HG03342 (cell line): ENCODE data around the gene DGKD.

Experiments used
- ATAC-seq: cut with Tn5 transposase; IDR thresholded peaks from one replicate; pipeline ENCODE4 v1.9.1; 2021; ENCODE audit warnings: mild to moderate bottlenecking, moderate library complexity; ENCODE audit not compliant: unreplicated experiment

The DGKD gene

DNA sequence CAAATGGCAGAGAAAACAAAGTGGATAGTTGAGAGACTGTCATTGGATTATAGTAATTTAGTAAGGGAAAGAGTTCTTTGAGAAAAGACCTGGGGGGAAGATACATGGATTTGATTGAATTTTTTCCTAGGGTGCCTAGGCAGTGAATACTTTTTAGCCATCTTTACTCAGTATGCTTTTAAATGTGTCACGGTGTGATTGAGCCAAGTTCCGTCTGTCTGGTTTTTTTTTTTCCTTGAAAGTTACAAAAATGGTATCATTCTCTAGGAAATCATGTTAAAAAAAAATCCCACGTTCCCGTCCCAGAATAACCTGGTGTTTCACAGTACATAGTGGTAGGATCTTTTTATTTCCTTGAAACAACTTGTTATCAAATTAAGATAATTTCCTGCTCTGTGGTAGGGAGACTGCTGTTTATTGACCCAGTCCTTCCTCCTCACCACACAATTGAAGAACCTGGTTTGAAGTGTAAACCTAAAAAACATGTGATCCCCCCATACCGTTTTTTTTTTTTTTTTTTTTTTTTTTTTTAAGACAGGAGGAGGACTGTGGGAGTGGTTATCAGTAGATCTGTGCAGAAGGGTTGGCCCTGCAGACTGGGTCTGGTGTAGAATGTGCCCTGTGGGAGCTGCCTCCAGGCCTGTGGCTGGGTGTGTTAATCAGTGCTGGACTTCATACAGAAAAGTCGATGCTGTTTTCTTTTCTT, 55.1 kb downstream of the DGKD start:
- ATAC-seq, result no peak

- ATAC-seq, result no peak
Measured at GRCh38 chr2:233410196-233410760, 56.0 kb downstream of the DGKD start.

- no peak for ATAC-seq
Measured at GRCh38 chr2:233411162-233411561, 56.9 kb downstream of the DGKD start.

GRCh38 chr2:233412405-233412804, 58.1 kb downstream of the DGKD start:
- ATAC-seq, result no peak

GRCh38 chr2:233413046-233413445, 58.8 kb downstream of the DGKD start:
- no peak for ATAC-seq

- no peak for ATAC-seq
Measured at GRCh38 chr2:233413559-233414272, 59.4 kb downstream of the DGKD start.

- ATAC-seq, result no peak
Measured at GRCh38 chr2:233414273-233414654, 60.0 kb downstream of the DGKD start.

DNA sequence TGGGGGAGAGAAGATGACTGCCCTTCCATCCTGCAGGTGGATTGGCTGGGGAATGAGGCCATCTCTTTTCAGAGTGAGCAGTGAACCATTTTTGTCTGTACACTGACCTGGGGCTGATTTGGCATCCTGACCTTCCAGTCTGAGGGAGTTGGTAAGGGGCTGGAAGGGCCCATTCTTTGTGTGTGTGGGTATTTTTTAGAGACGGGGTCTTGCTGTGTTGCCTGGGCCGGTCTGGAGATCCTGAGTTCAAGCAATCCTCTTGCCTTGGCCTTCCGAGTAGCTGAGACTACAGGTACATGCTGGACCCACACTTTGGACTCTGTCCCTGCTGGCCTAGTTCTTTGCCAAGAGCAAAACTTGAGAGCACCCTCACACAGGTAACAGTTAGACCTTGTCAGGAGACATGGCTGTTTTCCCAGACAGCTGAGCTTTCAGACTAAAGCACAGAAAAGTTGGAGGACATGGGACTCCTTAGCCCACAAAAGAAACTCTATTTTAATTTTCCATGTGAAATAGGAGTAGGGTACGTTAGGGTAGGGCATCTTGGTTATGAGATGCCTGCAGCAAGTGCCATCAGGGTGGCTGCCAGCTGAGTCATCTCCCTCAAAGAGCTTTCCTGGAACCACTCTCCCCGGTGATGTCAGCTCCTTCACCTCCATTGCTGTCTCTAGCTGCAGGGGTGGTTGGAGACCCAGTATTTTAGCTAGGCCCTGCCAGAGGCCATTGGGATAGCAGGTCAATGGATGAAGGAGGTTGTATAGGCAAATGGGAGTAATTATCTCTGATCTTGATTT, 60.7 kb downstream of the DGKD start:
- no peak for ATAC-seq

- no peak for ATAC-seq
Measured at GRCh38 chr2:233416199-233416598, 61.9 kb downstream of the DGKD start.

- no peak for ATAC-seq
Measured at GRCh38 chr2:233416706-233417105, 62.4 kb downstream of the DGKD start.

- ATAC-seq, result no peak
Measured at GRCh38 chr2:233417282-233417681, 63.0 kb downstream of the DGKD start.

DNA sequence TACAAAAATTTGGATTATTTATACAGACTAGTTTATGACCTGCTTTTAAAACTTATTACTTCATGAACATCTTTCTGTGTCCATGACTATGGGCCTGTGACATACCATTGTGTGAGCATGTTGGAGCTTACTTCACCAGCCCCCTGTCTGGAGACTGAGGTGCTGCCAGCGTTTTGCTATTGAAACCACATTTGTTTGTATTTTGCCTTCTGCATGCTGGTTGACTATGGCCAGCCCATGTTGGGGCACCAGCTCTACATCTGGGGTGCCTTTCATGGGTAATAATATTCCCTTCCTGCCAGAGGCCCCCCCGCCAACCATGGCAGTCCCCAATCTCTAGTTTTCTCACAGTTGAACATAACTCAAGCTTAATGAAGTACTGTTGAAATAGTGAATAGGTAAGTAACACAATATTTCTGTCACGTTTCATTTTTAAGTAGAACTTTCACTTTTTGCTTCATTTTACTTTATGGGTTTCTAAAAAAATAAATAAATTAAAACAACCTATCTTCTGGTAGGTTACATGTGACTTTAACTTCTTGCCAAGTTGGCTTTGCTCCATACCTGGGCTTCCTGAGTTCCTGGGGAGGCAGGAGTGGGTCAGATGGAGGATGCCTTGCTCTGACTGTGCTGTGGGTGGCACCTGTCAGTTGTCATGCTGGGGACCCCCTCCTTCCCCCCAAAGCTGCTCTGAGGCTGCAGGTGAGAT, 63.9 kb downstream of the DGKD start:
- no peak for ATAC-seq

- peak; percentile 37 for ATAC-seq
Measured at GRCh38 chr2:233418761-233419546, 64.7 kb downstream of the DGKD start.

GRCh38 chr2:233419602-233420391, 65.5 kb downstream of the DGKD start:
- ATAC-seq, result no peak

DNA sequence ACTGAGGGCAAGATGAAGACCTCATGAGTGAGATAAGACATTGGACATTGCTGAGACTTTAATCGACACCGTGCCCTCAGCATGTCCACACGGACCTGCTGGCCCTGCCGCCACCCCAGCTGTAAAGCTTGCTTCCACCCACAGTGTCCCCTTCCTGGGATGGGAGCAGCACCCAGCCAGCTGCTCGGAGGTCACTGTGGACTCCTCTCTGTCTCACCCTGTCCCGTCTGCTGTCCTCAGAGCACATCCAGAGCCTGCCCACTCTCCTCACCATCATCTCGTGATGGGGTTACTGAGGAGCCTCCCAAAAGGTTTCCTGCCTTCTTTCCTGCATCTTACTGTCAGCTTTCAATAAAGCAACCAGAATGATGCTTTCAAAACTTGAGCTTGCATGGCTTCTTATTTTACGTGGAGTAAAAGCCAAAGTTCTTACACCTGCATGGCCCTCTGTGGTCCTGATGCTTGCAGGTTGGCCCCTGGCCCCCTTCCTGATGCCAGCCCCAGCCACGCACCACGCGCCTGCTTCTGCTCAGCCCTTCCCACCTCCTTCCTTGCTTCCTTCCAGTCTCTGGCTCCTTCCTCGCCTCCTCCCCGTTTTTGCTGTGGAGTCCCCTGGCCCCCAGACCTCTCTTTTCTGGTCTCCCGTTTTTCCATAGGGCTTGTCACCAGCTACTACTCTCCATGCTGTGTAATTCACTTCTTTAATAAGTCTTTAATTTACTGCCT, 67.0 kb downstream of the DGKD start:
- ATAC-seq, result no peak

DNA sequence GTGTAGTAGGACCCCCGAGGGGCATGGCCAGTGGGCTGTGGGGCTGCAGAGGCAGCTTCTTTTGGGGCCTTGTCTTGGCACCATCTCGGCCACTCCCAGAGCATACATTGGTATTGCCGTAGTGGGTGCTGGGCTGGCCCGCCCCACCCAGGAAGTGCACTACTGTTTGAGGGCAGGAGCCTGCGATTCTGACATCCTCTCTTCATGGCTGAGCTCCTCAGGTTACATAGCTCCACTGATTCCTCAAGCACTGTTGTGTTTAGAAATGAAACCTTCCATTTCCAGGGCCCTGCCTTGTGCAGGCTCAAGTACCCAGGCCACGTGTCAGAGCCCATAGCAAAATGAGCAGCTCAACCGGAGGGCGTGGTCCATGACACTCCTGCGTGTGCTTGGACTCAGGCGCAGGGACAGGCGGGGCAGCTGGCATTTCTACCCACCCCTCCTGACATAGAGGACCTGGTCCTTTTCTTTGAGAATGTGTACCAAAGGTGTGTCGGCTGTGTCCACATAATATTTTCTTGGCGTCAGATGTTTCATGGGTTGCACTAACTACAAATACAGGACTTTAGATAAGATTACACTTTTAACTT, 67.9 kb downstream of the DGKD start:
- ATAC-seq, result peak; percentile 71

GRCh38 chr2:233422649-233423551, 68.6 kb downstream of the DGKD start:
- no peak for ATAC-seq
